HL-60/S4 (cell line): ENCODE measurements around the gene CDYL2.
"Not testable (repeated sequence)": the region's sequence is repeated elsewhere in the genome, so short reads cannot be mapped to it uniquely, and the experiment has no call there.

Experiments
- in situ Hi-C: fragments of 300-500 bp; cut with MboI; formaldehyde crosslinking; loops from 2 replicates; pipeline ENCODE4 v1.14.3; 2022; ENCODE audit warnings: low sequenced_read_pairs

The CDYL2 gene

GRCh38 chr16:80751167-80751566, 53.2 kb downstream of the CDYL2 start:
- in situ Hi-C loops: no loop called here

GRCh38 chr16:80746231-80746630, 58.2 kb downstream of the CDYL2 start:
- in situ Hi-C loops: no loop called here

- in situ Hi-C loops: no loop called here
Observed at GRCh38 chr16:80744856-80745255, 59.5 kb downstream of the CDYL2 start.

- in situ Hi-C loops: no loop called here
Observed at GRCh38 chr16:80743772-80744171, 60.6 kb downstream of the CDYL2 start.

- in situ Hi-C loops: no loop called here
Observed at GRCh38 chr16:80743273-80743672, 61.1 kb downstream of the CDYL2 start.

- in situ Hi-C loops: no loop called here
Observed at GRCh38 chr16:80742331-80742730, 62.1 kb downstream of the CDYL2 start.

GRCh38 chr16:80741724-80742123, 62.7 kb downstream of the CDYL2 start:
- in situ Hi-C loops: no loop called here

GRCh38 chr16:80739523-80739922, 64.9 kb downstream of the CDYL2 start:
- in situ Hi-C loops: no loop called here

- in situ Hi-C loops: no loop called here
Observed at GRCh38 chr16:80738521-80738920, 65.9 kb downstream of the CDYL2 start.

GRCh38 chr16:80735846-80736245, 68.6 kb downstream of the CDYL2 start:
- in situ Hi-C loops: no loop called here

- in situ Hi-C loops: no loop called here
Observed at GRCh38 chr16:80733407-80733806, 71.0 kb downstream of the CDYL2 start.

GRCh38 chr16:80731915-80732314, 72.5 kb downstream of the CDYL2 start:
- in situ Hi-C loops: no loop called here

- in situ Hi-C loops: not testable (repeated sequence)
Observed at GRCh38 chr16:80727066-80727763, 77.2 kb downstream of the CDYL2 start.

- in situ Hi-C loops: no loop called here
Observed at GRCh38 chr16:80725566-80726162, 78.7 kb downstream of the CDYL2 start.

- in situ Hi-C loops: no loop called here
Observed at GRCh38 chr16:80723981-80724380, 80.4 kb downstream of the CDYL2 start.

- in situ Hi-C loops: no loop called here
Observed at GRCh38 chr16:80723091-80723490, 81.3 kb downstream of the CDYL2 start.

- in situ Hi-C loops: no loop called here
Observed at GRCh38 chr16:80720804-80721371, 83.5 kb downstream of the CDYL2 start.

- in situ Hi-C loops: no loop called here
Observed at GRCh38 chr16:80719573-80719972, 84.8 kb downstream of the CDYL2 start.

- in situ Hi-C loops: no loop called here
Observed at GRCh38 chr16:80718480-80719220, 85.7 kb downstream of the CDYL2 start.

GRCh38 chr16:80717611-80718010, 86.8 kb downstream of the CDYL2 start:
- in situ Hi-C loops: no loop called here

- in situ Hi-C loops: no loop called here
Observed at GRCh38 chr16:80716564-80717139, 87.7 kb downstream of the CDYL2 start.
